Left ventricle myocardium inferior (tissue), 1 donor: ENCODE results near the gene POMGNT2. TPM values are rescaled to one million over a fixed set of nuclear protein-coding genes. Genes with fewer than 3 reads are reported as not detected.
"Not testable (repeated sequence)": the region's sequence is repeated elsewhere in the genome, so short reads cannot be mapped to it uniquely, and the experiment has no call there.

Experiments used
- DNase-seq: peaks from one replicate; pipeline ENCODE4 v3.0.0-alpha.2; 2020
- H3K27ac ChIP-seq: fragments of 200-600 bp; replicated peaks from 2 replicates; pipeline ENCODE4 v1.8.0; 2021
- H3K27me3 ChIP-seq: fragments of 200-600 bp; 2 replicates; pipeline ENCODE4 v1.8.0; 2021; ENCODE audit warnings: low read depth
- H3K36me3 ChIP-seq: fragments of 200-600 bp; 2 replicates; pipeline ENCODE4 v1.8.0; 2021
- H3K4me1 ChIP-seq: fragments of 200-600 bp; 2 replicates; pipeline ENCODE4 v1.8.0; 2021
- H3K4me3 ChIP-seq: fragments of 200-600 bp; 2 replicates; pipeline ENCODE4 v1.8.0; 2021; ENCODE audit warnings: mild to moderate bottlenecking, moderate library complexity
- H3K9me3 ChIP-seq: fragments of 200-600 bp; replicated peaks from 2 replicates; pipeline ENCODE4 v1.8.0; 2021
- intact Hi-C: fragments of 100-400 bp; cut with micrococcal nuclease; formaldehyde crosslinking; loops from one replicate; pipeline ENCODE4 v1.11.0; 2022
- total RNA-seq: library from RNA; stranded (reverse); fragmentation: NEBNext Ultra II Directional; extraction: Animal tissue kit (Norgen Biotek cat#: 25700); gene quantifications from one replicate; pipeline ENCODE4 v1.2.1, GENCODE V29; 2021
- TF ChIP-seq, protein P1 (sequence below): fragments of 200-600 bp; IDR thresholded peaks from 2 replicates; pipeline ENCODE4 v1.8.0; 2021; ENCODE audit warnings: antibody characterized with exemption, mild to moderate bottlenecking, borderline replicate concordance
- donor health status: DM: no; HTN: yes; CAD: no; lungs with severe emphysema.

POMGNT2 gene
- total RNA-seq, 1 donor from 2014 or later, result 21.7 TPM

DNA sequence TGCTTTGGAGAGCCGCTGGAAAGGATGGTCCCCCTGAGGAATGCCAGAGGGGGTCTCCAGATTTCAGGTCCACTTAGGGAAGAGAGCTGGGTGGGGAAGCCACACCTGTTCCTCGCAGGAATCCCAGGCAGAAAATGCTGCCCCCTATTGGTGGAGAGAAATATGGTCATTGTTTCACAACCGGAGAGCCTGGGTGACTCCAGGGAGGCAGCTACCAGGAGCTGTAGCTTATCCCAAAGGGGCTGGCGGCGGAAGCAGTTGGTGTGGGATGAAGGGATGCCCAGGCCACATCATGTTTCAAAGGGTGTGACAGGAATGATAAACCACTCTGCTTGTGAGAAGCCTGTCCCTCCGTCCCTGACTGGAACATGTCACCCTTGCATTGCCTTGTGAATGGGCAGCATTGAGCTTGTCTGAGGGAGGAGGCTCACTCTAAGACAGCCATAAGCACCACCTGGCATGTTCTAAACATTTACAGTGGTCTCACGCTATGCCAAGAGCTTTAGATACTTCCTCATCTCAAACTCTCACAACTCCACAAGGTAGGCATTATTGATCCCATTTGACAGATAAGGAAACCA is 34.5 kb downstream of the POMGNT2 start:
- H3K27ac ChIP-seq, result no peak overlapping the region
- no peaks in the 10 kb centered on the region for H3K4me1 ChIP-seq
- no peaks in the 10 kb centered on the region for H3K9me3 ChIP-seq
- H3K36me3 ChIP-seq, result no peaks in the 10 kb centered on the region
- H3K4me3 ChIP-seq, result no peak overlapping the region
- H3K27me3 ChIP-seq, result no peaks in the 10 kb centered on the region
- no peak for DNase-seq
- TF ChIP-seq, protein P1, sequence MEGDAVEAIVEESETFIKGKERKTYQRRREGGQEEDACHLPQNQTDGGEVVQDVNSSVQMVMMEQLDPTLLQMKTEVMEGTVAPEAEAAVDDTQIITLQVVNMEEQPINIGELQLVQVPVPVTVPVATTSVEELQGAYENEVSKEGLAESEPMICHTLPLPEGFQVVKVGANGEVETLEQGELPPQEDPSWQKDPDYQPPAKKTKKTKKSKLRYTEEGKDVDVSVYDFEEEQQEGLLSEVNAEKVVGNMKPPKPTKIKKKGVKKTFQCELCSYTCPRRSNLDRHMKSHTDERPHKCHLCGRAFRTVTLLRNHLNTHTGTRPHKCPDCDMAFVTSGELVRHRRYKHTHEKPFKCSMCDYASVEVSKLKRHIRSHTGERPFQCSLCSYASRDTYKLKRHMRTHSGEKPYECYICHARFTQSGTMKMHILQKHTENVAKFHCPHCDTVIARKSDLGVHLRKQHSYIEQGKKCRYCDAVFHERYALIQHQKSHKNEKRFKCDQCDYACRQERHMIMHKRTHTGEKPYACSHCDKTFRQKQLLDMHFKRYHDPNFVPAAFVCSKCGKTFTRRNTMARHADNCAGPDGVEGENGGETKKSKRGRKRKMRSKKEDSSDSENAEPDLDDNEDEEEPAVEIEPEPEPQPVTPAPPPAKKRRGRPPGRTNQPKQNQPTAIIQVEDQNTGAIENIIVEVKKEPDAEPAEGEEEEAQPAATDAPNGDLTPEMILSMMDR, result peak; percentile 46
- intact Hi-C loops, result no loop called here

DNA sequence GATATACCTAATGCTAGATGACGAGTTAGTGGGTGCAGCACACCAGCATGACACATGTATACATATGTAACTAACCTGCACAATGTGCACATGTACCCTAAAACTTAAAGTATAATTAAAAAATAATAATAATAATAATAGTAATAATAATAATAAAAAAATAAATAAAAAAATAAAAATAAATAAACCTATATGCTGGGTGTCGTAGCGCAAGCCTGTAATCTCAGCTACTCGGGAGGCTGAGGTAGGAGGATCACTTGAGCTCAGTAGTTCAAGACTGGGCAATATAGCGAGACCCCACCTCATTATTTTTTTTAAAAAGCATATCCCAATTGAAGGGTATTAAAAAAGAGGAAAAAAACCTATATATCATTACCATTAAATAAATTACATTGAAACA is 35.2 kb downstream of the POMGNT2 start:
- intact Hi-C loops, DNase-seq, H3K4me1 ChIP-seq, H3K36me3 ChIP-seq, H3K27me3 ChIP-seq, H3K9me3 ChIP-seq, H3K27ac ChIP-seq, H3K4me3 ChIP-seq: not testable (repeated sequence)

DNA sequence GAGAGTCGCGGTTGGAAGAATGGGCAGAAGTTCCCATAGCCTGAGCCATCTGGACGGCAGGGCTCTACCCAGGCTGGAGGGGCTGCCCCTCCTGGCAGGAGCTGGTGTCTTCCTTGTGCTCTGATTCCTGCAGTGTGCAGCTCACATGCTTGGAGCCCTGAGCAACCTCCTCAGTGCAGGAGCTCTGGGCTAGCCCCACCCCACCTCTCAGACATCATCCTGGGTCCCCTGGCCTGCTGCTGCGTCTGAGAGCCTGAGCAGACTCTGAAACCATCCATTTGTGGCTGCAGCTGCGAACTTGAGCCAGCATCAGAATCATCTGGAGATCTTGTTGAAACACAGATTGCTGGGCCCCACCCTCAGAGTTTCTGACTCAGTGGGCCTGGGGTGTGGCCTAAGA is 42.8 kb downstream of the POMGNT2 start:
- Histone ChIP-seq H3K9me3 (peaks cover 23% of the 10 kb centered on the region), H3K36me3 (no peaks in the 10 kb centered on the region), H3K4me1 (no peaks in the 10 kb centered on the region), H3K27ac (no peak overlapping the region), H3K27me3 (no peaks in the 10 kb centered on the region), H3K4me3 (no peak overlapping the region)
- TF ChIP-seq, protein P1, result no peak
- DNase-seq, result no peak
- intact Hi-C loops, result no loop called here

DNA sequence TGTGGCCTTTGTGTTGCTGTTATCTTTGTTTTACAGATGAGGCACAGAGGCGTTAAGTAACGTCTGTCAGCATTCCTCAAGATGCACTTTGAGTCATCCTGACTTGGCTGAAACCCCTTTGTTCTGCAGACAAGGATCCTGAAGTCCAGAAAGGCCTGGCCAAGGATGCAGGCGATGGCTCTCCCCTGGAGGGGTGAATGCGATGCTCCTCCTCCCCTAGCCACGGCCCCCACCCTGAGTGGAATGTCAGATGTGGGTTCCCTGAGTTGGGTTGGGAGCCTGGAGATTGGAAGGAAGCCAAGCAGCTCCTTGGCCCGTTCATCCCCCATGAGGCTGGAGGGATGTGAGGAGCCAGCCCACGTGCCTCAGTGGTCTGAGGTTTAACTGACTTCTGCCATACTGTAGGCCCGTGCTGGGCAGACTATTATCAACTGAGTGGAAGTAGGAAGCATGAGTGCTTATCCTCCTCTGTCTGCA is 43.3 kb downstream of the POMGNT2 start:
- DNase-seq, result no peak

DNA sequence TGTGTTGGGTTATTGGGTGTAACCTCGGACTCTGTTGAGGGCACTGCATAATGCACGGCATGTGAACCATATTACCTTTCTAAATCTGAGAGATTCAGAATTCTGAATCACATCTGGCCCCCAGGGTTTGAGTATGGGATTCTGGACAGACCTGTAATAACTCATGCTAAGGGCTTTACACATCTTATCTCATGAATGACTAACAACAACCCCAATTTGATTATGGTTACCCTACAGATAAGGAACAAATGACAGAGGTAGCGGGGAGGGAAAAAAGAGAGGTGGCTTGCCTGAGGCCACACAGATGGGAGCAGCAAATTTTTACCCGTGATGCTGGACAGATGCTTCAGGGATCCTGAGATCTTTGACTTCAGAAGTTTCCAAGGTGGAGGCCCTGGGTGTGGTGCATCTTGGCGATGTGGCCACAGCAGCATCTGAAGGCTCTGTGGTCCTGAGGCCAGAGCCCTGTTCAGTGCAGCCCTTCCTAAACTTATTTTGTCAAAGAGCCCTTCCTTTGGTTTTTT is 43.8 kb downstream of the POMGNT2 start:
- no peak overlapping the region for H3K4me3 ChIP-seq
- TF ChIP-seq, protein P1, result no peak
- intact Hi-C loops, result no loop called here
- DNase-seq, result no peak
- H3K4me1 ChIP-seq, result no peaks in the 10 kb centered on the region
- H3K27me3 ChIP-seq, result no peaks in the 10 kb centered on the region
- peaks cover 23% of the 10 kb centered on the region for H3K9me3 ChIP-seq
- H3K27ac ChIP-seq, result no peak overlapping the region
- no peaks in the 10 kb centered on the region for H3K36me3 ChIP-seq

More for the DNA sequence above, 43.3 kb downstream of the POMGNT2 start:
- Histone ChIP-seq H3K36me3 (no peaks in the 10 kb centered on the region), H3K4me3 (no peak overlapping the region), H3K4me1 (no peaks in the 10 kb centered on the region), H3K27me3 (no peaks in the 10 kb centered on the region), H3K9me3 (peaks cover 23% of the 10 kb centered on the region), H3K27ac (no peak overlapping the region)
- TF ChIP-seq, protein P1, result no peak
- intact Hi-C loops, result no loop called here

DNA sequence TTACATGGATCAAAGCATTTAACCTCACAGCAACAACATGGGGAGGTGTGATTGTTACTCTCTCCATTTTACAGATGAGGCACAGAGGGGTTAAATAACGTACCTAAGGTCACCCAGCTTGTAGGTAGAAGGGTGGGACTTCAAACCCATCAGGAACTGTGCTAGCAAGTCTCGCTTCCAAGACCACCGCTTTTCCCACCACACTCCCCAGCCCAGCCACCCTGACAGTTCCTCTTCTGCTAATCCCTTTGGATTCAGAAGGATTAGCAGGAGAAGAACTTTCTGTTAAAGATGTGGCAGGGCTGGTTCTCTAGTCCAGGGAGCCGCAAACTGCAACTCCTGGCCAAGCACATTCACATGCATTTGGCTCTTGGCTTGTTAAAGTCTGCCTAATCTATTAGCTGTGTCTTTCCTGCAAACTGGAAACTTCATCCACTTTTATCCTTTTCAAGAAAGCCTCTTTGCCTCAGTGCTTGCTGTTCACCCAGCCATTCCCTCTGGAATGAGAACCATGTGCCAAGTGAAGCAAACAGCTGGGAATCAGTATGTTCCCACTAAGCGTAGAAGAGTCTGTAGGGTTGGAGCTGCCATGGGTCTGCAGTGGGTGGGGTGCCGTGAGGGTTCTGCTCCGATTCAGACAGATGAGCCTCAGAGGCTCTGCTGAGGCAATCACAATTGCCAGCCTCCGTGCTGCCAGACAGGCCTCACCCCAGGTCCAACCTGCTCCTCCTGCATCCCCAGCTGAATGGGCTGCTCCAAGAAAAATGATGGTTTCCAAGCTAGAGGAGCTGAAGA is 44.6 kb downstream of the POMGNT2 start:
- H3K27me3 ChIP-seq, result no peaks in the 10 kb centered on the region
- TF ChIP-seq, protein P1, result no peak
- no peak for DNase-seq

More for the DNA sequence above, 44.6 kb downstream of the POMGNT2 start:
- Histone ChIP-seq H3K27ac (no peak overlapping the region), H3K4me3 (no peak overlapping the region), H3K9me3 (peaks cover 23% of the 10 kb centered on the region), H3K36me3 (no peaks in the 10 kb centered on the region), H3K4me1 (no peaks in the 10 kb centered on the region)
- intact Hi-C loops, result no loop called here
